Common myeloid progenitor, CD34-positive (primary cell): ENCODE measurements around the gene SCAND1.
A peak's percentile ranks its signal among the peaks of the same experiment; 100 is the strongest.

ENCODE experiments used
- CTCF ChIA-PET: fragments of 350-600 bp; sonication (Branson Sonifier 250); formaldehyde crosslinking; loops from one replicate; lab custom pipeline; 2021; ENCODE audit warnings: antibody characterized with exemption; lab: Charles Lee
- POLR2A ChIA-PET: fragments of 350-600 bp; sonication (Branson Sonifier 250); formaldehyde crosslinking; loops from one replicate; lab custom pipeline; 2021; ENCODE audit warnings: antibody characterized with exemption; lab: Charles Lee
- DNase-seq, 3 donors: peaks; one replicate each; pipeline versions ENCODE4 v3.0.0 to v3.0.0-alpha.2; 2013
- H3K27ac ChIP-seq, 2 experiments: 1 replicate in 1 of 2; 2 replicates in 1 of 2; pipeline ENCODE4 v1.7.0; 2013; ENCODE audit warnings: inconsistent platforms in 2 of 2, low read length in 2 of 2, mild to moderate bottlenecking in 2 of 2, low read depth in 1 of 2, moderate library complexity in 1 of 2; ENCODE audit not compliant: severe bottlenecking in 2 of 2, insufficient read depth in 1 of 2, poor library complexity in 1 of 2
- H3K27me3 ChIP-seq, 5 experiments: replicated peaks in 2 of 5; 1 replicate in 3 of 5; 2 replicates in 2 of 5; pipeline versions ENCODE4 v1.6.1 to v1.7.0; 2013; ENCODE audit warnings: low read length in 4 of 5, mild to moderate bottlenecking in 2 of 5, moderate library complexity in 2 of 5, inconsistent platforms in 1 of 5; ENCODE audit not compliant: insufficient read depth in 5 of 5, control insufficient read depth in 4 of 5
- H3K36me3 ChIP-seq, 4 experiments: 1 replicate in 2 of 4; 2 replicates in 2 of 4; pipeline versions ENCODE4 v1.6.1 to v1.7.0; 2013; ENCODE audit warnings: low read length in 3 of 4, control low read depth in 1 of 4, mild to moderate bottlenecking in 1 of 4; ENCODE audit not compliant: control insufficient read depth in 4 of 4, insufficient read depth in 4 of 4
- H3K4me1 ChIP-seq, 4 experiments: 1 replicate in 3 of 4; 2 replicates in 1 of 4; pipeline versions ENCODE4 v1.6.1 to v1.7.1; 2013; ENCODE audit warnings: low read length in 3 of 4, mild to moderate bottlenecking in 3 of 4, control low read depth in 1 of 4, inconsistent platforms in 1 of 4, moderate library complexity in 1 of 4; ENCODE audit not compliant: control insufficient read depth in 4 of 4, insufficient read depth in 4 of 4; ENCODE audit errors: control extremely low read depth in 1 of 4
- H3K4me3 ChIP-seq, 7 experiments: 1 replicate in 4 of 7; 2 replicates in 3 of 7; pipeline versions ENCODE4 v1.5.1 to v1.7.0; 2013; ENCODE audit warnings: mild to moderate bottlenecking in 7 of 7, low read length in 6 of 7, moderate library complexity in 6 of 7, inconsistent platforms in 2 of 7, low read depth in 2 of 7, control low read depth in 1 of 7; ENCODE audit not compliant: insufficient read depth in 4 of 7, control insufficient read depth in 1 of 7; ENCODE audit errors: extremely low read depth in 1 of 7
- H3K9me3 ChIP-seq, 5 experiments: 1 replicate in 4 of 5; 2 replicates in 1 of 5; pipeline versions ENCODE4 v1.6.1 to v1.7.1; 2013; ENCODE audit warnings: low read length in 4 of 5, mild to moderate bottlenecking in 2 of 5, inconsistent platforms in 1 of 5, low read depth in 1 of 5, moderate library complexity in 1 of 5; ENCODE audit not compliant: control insufficient read depth in 4 of 5, insufficient read depth in 2 of 5; ENCODE audit errors: control extremely low read depth in 1 of 5
- WGBS: methylation state at CpG from one replicate; pipeline ENCODE4 v1.1.5; 2013; ENCODE audit not compliant: insufficient coverage; 5-methylcytosine and 5-hydroxymethylcytosine counted together

Gene SCAND1

DNA sequence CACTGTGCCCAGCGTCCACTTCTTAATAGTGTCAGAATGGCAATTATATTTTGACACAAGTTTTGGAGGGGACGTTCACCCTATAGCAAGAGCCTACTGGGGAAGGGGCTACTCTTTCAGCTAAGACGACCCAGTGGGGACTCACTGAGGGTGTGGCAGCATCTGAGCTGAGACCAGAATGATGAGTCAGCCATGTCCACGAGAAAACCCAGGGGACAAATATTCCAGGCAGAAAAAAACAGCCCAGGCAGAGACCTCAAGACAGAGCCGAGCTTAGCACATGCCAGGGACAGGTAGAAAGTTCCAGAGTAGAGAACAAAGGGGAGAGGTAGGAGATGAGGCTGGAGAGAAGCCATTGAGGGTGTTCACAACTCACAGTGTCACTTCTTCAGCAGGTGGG, 25.2 kb upstream of the SCAND1 start:
- Histone ChIP-seq H3K27ac (no peak overlapping the region), H3K4me1 (peaks cover 0 to 6% (median 0%) of the 10 kb centered on the region in 4 experiments), H3K9me3 (no peaks in the 10 kb centered on the region), H3K4me3 (no peak overlapping the region), H3K36me3 (no peaks in the 10 kb centered on the region), H3K27me3 (no peaks in the 10 kb centered on the region)
- ChIA-PET POLR2A (no interaction called here), CTCF (interaction anchor here (1.2 to 8.3 kb wide), 3 partner anchors 12 to 147 kb away, joined by 3 to 56 read pairs (median 6); no protein-coding TSS in a partner anchor)
- 96% methylated on average over 5 of the region's 5 CpGs for WGBS
- DNase-seq: no peak

DNA sequence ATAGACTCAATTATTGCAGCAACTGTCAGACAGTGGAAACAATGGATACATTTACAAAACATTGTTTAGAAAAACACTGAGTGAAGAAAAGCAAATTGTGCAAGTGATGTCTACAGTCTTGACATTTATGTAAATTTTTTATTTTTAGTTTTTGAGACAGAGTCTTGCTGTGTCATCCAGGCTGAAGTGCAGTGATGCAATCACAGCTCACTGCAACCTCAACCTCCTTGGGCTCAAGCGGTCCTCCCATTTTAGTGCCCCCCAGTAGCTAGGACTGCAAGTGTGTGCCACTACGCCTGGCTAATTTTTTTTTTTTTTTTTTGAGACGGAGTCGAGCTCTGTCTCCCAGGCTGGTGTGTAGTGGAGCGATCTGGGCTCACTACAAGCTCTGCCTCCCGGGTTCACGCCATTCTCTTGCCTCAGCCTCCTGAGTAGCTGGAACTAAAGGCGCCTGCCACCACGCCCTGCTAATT, 23.8 kb upstream of the SCAND1 start:
- Histone ChIP-seq H3K36me3 (no peaks in the 10 kb centered on the region), H3K4me3 (no peak overlapping the region), H3K4me1 (peaks cover 0 to 6% (median 0%) of the 10 kb centered on the region in 4 experiments), H3K27ac (no peak overlapping the region), H3K9me3 (no peaks in the 10 kb centered on the region), H3K27me3 (no peaks in the 10 kb centered on the region)
- ChIA-PET CTCF (interaction anchor here (2.5 to 8.3 kb wide), 2 partner anchors 14 to 17 kb away, joined by 6 to 56 read pairs; no protein-coding TSS in a partner anchor), POLR2A (no interaction called here)
- WGBS: 91% methylated on average over 9 of the region's 9 CpGs
- DNase-seq: peak in 2 of 3 donors; percentile 52 to 58

DNA sequence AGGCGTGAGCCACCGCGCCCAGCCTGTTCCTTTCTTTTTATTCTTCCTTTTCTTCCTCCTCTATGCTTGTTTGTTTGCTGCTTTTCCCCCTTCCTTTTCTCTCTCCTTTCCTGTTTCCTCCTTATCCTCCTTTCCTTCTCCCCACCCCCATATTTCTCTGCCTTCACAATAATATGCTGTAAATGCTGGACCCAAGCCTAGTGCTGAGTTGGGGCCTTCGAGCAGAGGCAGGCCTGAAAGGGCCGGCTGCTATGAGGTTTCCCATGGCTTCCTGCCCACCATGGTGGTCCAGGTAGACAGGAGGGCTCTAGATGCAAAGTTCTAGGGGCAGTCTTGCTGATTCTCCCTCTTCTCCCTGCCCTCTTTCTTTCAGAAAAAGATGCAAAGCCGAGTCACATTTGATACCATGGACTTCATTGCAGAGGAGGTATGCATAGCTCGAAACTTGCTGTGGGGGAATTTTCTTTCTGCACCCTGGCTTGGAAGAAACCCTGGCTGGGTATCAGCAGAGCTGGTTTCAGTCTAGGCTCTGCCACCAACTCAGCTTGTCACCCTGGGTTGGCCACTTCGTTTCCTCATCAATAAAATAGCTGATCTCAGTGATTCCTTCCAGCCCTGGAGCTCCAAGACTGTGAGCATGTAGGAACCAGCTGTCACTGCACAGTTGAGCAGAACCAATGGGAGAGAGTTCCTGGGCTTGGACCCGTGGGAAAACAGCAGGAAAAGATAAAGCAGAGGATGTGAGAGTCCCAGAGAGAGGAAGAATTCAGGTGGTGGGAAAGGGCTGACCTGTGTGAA, 21.5 kb upstream of the SCAND1 start:
- WGBS: 77% methylated on average over 9 of the region's 9 CpGs
- Histone ChIP-seq H3K9me3 (no peaks in the 10 kb centered on the region), H3K4me3 (no peak overlapping the region), H3K27me3 (peaks cover 0 to 2% (median 0%) of the 10 kb centered on the region in 5 experiments), H3K36me3 (no peaks in the 10 kb centered on the region), H3K27ac (no peak overlapping the region), H3K4me1 (peaks cover 0 to 6% (median 0%) of the 10 kb centered on the region in 4 experiments)
- POLR2A ChIA-PET: no interaction called here
- CTCF ChIA-PET: interaction anchor here (1.7 to 8.3 kb wide), 3 partner anchors 12 to 100 kb away, joined by 4 to 56 read pairs (median 6); no protein-coding TSS in a partner anchor
- DNase-seq: no peak

DNA sequence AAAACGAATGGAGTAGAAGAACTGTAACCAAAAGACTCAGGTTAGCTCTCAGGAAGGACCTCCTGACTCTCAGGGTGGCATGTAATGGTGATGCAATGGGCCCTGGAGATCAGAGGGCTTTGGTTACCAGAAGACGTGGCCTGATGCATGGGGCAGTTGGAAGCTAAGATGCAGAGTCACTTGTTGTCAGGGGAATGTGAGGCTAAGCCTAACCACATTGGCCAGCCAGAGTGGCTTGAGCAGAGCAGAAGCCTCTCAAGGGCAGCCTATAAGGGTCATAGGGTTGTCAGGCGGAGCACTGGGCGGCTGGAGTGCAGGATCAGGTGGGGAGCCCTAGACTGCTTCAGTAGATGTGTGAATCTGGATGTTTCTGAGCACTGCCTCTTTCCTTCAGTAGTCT, 20.0 kb upstream of the SCAND1 start:
- H3K4me3 ChIP-seq: no peak overlapping the region
- ChIA-PET POLR2A (no interaction called here), CTCF (interaction anchor here (0.7 to 1.3 kb wide), 3 partner anchors 12 to 19 kb away, joined by 3 read pairs; no protein-coding TSS in a partner anchor)
- DNase-seq: no peak
- WGBS: 91% methylated on average over 4 of the region's 4 CpGs
- peaks cover 0 to 6% (median 0%) of the 10 kb centered on the region in 4 experiments for H3K4me1 ChIP-seq
- no peak overlapping the region for H3K27ac ChIP-seq
- H3K36me3 ChIP-seq: no peaks in the 10 kb centered on the region
- no peaks in the 10 kb centered on the region for H3K9me3 ChIP-seq
- peaks cover 0 to 2% (median 0%) of the 10 kb centered on the region in 5 experiments for H3K27me3 ChIP-seq

DNA sequence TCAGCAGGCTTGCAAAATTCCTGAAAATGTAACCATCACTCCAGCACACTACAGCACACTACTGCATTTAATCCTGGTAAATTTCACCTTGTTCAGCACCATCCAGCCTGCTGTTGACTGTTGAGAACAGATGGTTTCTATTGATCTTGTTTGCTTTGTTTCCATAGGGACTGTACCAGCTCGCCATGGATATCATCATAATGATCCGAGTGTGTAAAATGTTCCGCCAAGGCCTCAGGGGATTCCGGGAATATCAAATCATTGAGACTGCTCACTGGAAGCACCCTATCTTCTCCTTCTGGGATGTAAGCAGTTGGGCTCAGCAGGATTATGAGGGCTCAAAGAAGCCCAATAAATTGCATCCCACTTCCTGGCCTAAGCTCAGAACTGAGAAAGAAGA, 18.2 kb upstream of the SCAND1 start:
- Histone ChIP-seq H3K4me1 (no peaks in the 10 kb centered on the region), H3K36me3 (no peaks in the 10 kb centered on the region), H3K4me3 (no peak overlapping the region), H3K9me3 (no peaks in the 10 kb centered on the region), H3K27me3 (peaks cover 0 to 2% (median 0%) of the 10 kb centered on the region in 5 experiments), H3K27ac (no peak overlapping the region)
- CTCF ChIA-PET: interaction anchor here (0.9 to 1.3 kb wide), 2 partner anchors 8 kb away, joined by 3 read pairs; no protein-coding TSS in a partner anchor
- 96% methylated on average over 4 of the region's 4 CpGs for WGBS
- DNase-seq: no peak
- POLR2A ChIA-PET: interaction anchor here (0.6 kb wide), 1 partner anchor 12 kb away, joined by 4 read pairs; no protein-coding TSS in a partner anchor

GRCh38 chr20:35971981-35972380, 17.7 kb upstream of the SCAND1 start:
- CTCF ChIA-PET: interaction anchor here (0.9 to 1.8 kb wide), 3 partner anchors 8 to 18 kb away, joined by 3 to 6 read pairs (median 3); no protein-coding TSS in a partner anchor
- Histone ChIP-seq H3K27me3 (peaks cover 0 to 2% (median 0%) of the 10 kb centered on the region in 5 experiments), H3K4me3 (no peak overlapping the region), H3K27ac (no peak overlapping the region), H3K4me1 (no peaks in the 10 kb centered on the region), H3K36me3 (no peaks in the 10 kb centered on the region), H3K9me3 (no peaks in the 10 kb centered on the region)
- DNase-seq: no peak
- POLR2A ChIA-PET: no interaction called here
- 100% methylated on average over 1 of the region's 2 CpGs for WGBS
